HEK293 (cell line): ENCODE data around the gene CD101.

ENCODE experiments used
- CTCF ChIA-PET: fragments of 350-600 bp; formaldehyde crosslinking; extraction: SDS; loops from one replicate; lab custom pipeline; 2021; ENCODE audit warnings: antibody characterized with exemption; lab: Yijun Ruan, JAX
- POLR2A ChIA-PET: fragments of 300-600 bp; formaldehyde crosslinking; extraction: SDS; loops from one replicate; lab custom pipeline; 2020; ENCODE audit warnings: antibody characterized with exemption, inconsistent platforms; lab: Yijun Ruan, JAX
- H3K27ac ChIP-seq: fragments of 200-500 bp; sonication (Bioruptor generic); 2 replicates; pipeline ENCODE4 v1.5.1; 2014; ENCODE audit warnings: low read depth, low read length, control low read depth, inconsistent platforms; ENCODE audit errors: extremely low read depth
- H3K36me3 ChIP-seq, 2 experiments: fragments of 200-500 bp in 1 of 2; sonication (Bioruptor generic) in 1 of 2; 1 replicate in 1 of 2; 2 replicates in 1 of 2; pipeline ENCODE4 v1.5.1; 2014 to 2017; ENCODE audit warnings: inconsistent platforms in 2 of 2, low read length in 2 of 2; ENCODE audit not compliant: control insufficient read depth in 2 of 2, insufficient read depth in 1 of 2
- H3K4me1 ChIP-seq: fragments of 200-500 bp; sonication (Bioruptor generic); 2 replicates; pipeline ENCODE4 v1.5.1; 2014; ENCODE audit warnings: mild to moderate bottlenecking, low read length, inconsistent platforms; ENCODE audit not compliant: control insufficient read depth, insufficient read depth
- H3K4me3 ChIP-seq: 2 replicates; pipeline ENCODE4 v1.5.1; 2011; ENCODE audit warnings: low read depth, mild to moderate bottlenecking, control low read depth, low read length, moderate library complexity
- H3K9me3 ChIP-seq: fragments of 200-500 bp; sonication (Bioruptor generic); 2 replicates; pipeline ENCODE4 v1.5.1; 2014; ENCODE audit warnings: low read depth, low read length, inconsistent platforms; ENCODE audit not compliant: control insufficient read depth, insufficient read depth
- BCL11B ChIP-seq: fragments of 450-650 bp; formaldehyde crosslinking; IDR thresholded peaks from 2 replicates; pipeline ENCODE4 v1.5.1; 2016; ENCODE audit warnings: low read depth, missing biosample characterization, missing genetic modification characterization
- CTCF ChIP-seq: fragments of 450-650 bp; formaldehyde crosslinking; IDR thresholded peaks from 2 replicates; pipeline ENCODE4 v1.5.1; 2016; ENCODE audit warnings: missing biosample characterization, missing genetic modification characterization
- INSM2 ChIP-seq: fragments of 450-650 bp; formaldehyde crosslinking; IDR thresholded peaks from 2 replicates; pipeline ENCODE4 v1.5.1; 2016; ENCODE audit warnings: missing biosample characterization, missing genetic modification characterization
- PATZ1 ChIP-seq: fragments of 450-650 bp; formaldehyde crosslinking; IDR thresholded peaks from 2 replicates; pipeline ENCODE4 v1.5.1; 2016; ENCODE audit warnings: missing biosample characterization, missing genetic modification characterization
- SCRT2 ChIP-seq: fragments of 450-650 bp; formaldehyde crosslinking; IDR thresholded peaks from 2 replicates; pipeline ENCODE4 v1.5.1; 2016; ENCODE audit warnings: missing biosample characterization, missing genetic modification characterization
- ZBTB1 ChIP-seq: fragments of 450-650 bp; formaldehyde crosslinking; IDR thresholded peaks from 2 replicates; pipeline ENCODE4 v1.5.1; 2016; ENCODE audit warnings: missing biosample characterization, missing genetic modification characterization
- ZBTB8A ChIP-seq: fragments of 450-650 bp; formaldehyde crosslinking; IDR thresholded peaks from 2 replicates; pipeline ENCODE4 v1.5.1; 2016; ENCODE audit warnings: missing biosample characterization, missing genetic modification characterization
- ZFHX2 ChIP-seq: fragments of 450-650 bp; formaldehyde crosslinking; conservative IDR thresholded peaks from 2 replicates; pipeline ENCODE4 v1.5.1; 2016; ENCODE audit warnings: missing biosample characterization, missing genetic modification characterization
- ZNF157 ChIP-seq: fragments of 450-650 bp; formaldehyde crosslinking; IDR thresholded peaks from 2 replicates; pipeline ENCODE4 v1.5.1; 2016; ENCODE audit warnings: missing biosample characterization, missing genetic modification characterization
- ZNF169 ChIP-seq: fragments of 450-650 bp; formaldehyde crosslinking; IDR thresholded peaks from 2 replicates; pipeline ENCODE4 v1.5.1; 2016; ENCODE audit warnings: missing biosample characterization, missing genetic modification characterization
- ZNF24 ChIP-seq: fragments of 450-650 bp; formaldehyde crosslinking; IDR thresholded peaks from 2 replicates; pipeline ENCODE4 v1.5.1; 2016; ENCODE audit warnings: missing biosample characterization, missing genetic modification characterization
- ZNF335 ChIP-seq: fragments of 450-650 bp; formaldehyde crosslinking; conservative IDR thresholded peaks from 2 replicates; pipeline ENCODE4 v1.5.1; 2016; ENCODE audit warnings: missing biosample characterization, missing genetic modification characterization
- ZNF366 ChIP-seq: fragments of 450-650 bp; formaldehyde crosslinking; conservative IDR thresholded peaks from 2 replicates; pipeline ENCODE4 v1.5.1; 2016; ENCODE audit warnings: missing biosample characterization, missing genetic modification characterization
- ZNF416 ChIP-seq: fragments of 450-650 bp; formaldehyde crosslinking; IDR thresholded peaks from 2 replicates; pipeline ENCODE4 v1.5.1; 2016; ENCODE audit warnings: missing biosample characterization, missing genetic modification characterization
- ZNF423 ChIP-seq: fragments of 450-650 bp; formaldehyde crosslinking; IDR thresholded peaks from 2 replicates; pipeline ENCODE4 v1.5.1; 2016; ENCODE audit warnings: missing biosample characterization, missing genetic modification characterization
- ZNF549 ChIP-seq: fragments of 450-650 bp; IDR thresholded peaks from 2 replicates; pipeline ENCODE4 v1.5.1; 2018; ENCODE audit warnings: missing biosample characterization, missing genetic modification characterization, mild to moderate bottlenecking, inconsistent platforms, moderate library complexity
- ZNF561 ChIP-seq: fragments of 450-650 bp; IDR thresholded peaks from 2 replicates; pipeline ENCODE4 v1.5.1; 2018; ENCODE audit warnings: missing biosample characterization, missing genetic modification characterization, borderline replicate concordance
- ZNF677 ChIP-seq: fragments of 450-650 bp; IDR thresholded peaks from 2 replicates; pipeline ENCODE4 v1.5.0; 2018; ENCODE audit warnings: missing biosample characterization, mild to moderate bottlenecking, missing genetic modification characterization, moderate library complexity
- ZNF76 ChIP-seq: fragments of 450-650 bp; formaldehyde crosslinking; IDR thresholded peaks from 2 replicates; pipeline ENCODE4; 2016; ENCODE audit warnings: low read depth, missing biosample characterization, missing genetic modification characterization, borderline replicate concordance
- TF ChIP-seq, protein P1 (sequence below): fragments of 450-650 bp; formaldehyde crosslinking; IDR thresholded peaks from 2 replicates; pipeline ENCODE4 v1.5.1; 2016; ENCODE audit warnings: missing biosample characterization, missing genetic modification characterization

Gene CD101

GRCh38 chr1:117079737-117080136 lies 78.2 kb downstream of the CD101 start:
- CTCF ChIA-PET, result no interaction called here
- POLR2A ChIA-PET, result interaction anchor here (0.7 kb wide), 1 partner anchor 24 kb away, joined by 3 read pairs; no protein-coding TSS in a partner anchor
- H3K4me1 ChIP-seq, result no peaks in the 10 kb centered on the region
- H3K9me3 ChIP-seq, result no peaks in the 10 kb centered on the region
- H3K4me3 ChIP-seq, result no peak overlapping the region
- peaks cover 38 to 98% of the 10 kb centered on the region in 2 experiments for H3K36me3 ChIP-seq
- no peak for TF ChIP-seq CTCF
- no peak for TF ChIP-seq ZNF416 (tag by site-specific recombination)
- TF ChIP-seq, protein P1, sequence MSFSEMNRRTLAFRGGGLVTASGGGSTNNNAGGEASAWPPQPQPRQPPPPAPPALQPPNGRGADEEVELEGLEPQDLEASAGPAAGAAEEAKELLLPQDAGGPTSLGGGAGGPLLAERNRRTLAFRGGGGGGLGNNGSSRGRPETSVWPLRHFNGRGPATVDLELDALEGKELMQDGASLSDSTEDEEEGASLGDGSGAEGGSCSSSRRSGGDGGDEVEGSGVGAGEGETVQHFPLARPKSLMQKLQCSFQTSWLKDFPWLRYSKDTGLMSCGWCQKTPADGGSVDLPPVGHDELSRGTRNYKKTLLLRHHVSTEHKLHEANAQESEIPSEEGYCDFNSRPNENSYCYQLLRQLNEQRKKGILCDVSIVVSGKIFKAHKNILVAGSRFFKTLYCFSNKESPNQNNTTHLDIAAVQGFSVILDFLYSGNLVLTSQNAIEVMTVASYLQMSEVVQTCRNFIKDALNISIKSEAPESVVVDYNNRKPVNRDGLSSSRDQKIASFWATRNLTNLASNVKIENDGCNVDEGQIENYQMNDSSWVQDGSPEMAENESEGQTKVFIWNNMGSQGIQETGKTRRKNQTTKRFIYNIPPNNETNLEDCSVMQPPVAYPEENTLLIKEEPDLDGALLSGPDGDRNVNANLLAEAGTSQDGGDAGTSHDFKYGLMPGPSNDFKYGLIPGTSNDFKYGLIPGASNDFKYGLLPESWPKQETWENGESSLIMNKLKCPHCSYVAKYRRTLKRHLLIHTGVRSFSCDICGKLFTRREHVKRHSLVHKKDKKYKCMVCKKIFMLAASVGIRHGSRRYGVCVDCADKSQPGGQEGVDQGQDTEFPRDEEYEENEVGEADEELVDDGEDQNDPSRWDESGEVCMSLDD (tag by site-specific recombination), result no peak
- TF ChIP-seq SCRT2 (tag by site-specific recombination), result no peak
- no peak for TF ChIP-seq ZNF24 (tag by site-specific recombination)
- TF ChIP-seq INSM2, result no peak
- TF ChIP-seq ZNF335 (tag by site-specific recombination), result no peak
- no peak for TF ChIP-seq ZNF76 (tag by site-specific recombination)
- no peak for TF ChIP-seq ZNF157 (tag by site-specific recombination)
- no peak for TF ChIP-seq ZNF169
- TF ChIP-seq ZNF423 (tag by site-specific recombination), result no peak
- TF ChIP-seq PATZ1 (tag by site-specific recombination), result no peak
- no peak for TF ChIP-seq BCL11B (tag by site-specific recombination)
- no peak for TF ChIP-seq ZNF561 (tag by site-specific recombination)
- TF ChIP-seq ZBTB1 (tag by site-specific recombination), result no peak
- no peak for TF ChIP-seq ZNF366 (tag by site-specific recombination)
- no peak for TF ChIP-seq ZBTB8A (tag by site-specific recombination)
- TF ChIP-seq ZNF549 (tag by site-specific recombination), result no peak
- no peak for TF ChIP-seq ZFHX2
- no peak for TF ChIP-seq ZNF677 (tag by site-specific recombination)
- no peak overlapping the region for H3K27ac ChIP-seq
